NCI-H226 (cell line): ENCODE measurements around the gene AKAP13.
A peak's percentile ranks its signal among the peaks of the same experiment; 100 is the strongest.
"Not testable (repeated sequence)": the region's sequence is repeated elsewhere in the genome, so short reads cannot be mapped to it uniquely, and the experiment has no call there.

Experiments
- DNase-seq: peaks from one replicate; pipeline ENCODE4 v3.0.0-alpha.2; 2015

AKAP13 gene

GRCh38 chr15:85348048-85348766 is 32.2 kb upstream of the AKAP13 start:
- not testable (repeated sequence) for DNase-seq

- not testable (repeated sequence) for DNase-seq
Observed at GRCh38 chr15:85349062-85349461, 31.3 kb upstream of the AKAP13 start.

- no peak for DNase-seq
Observed at GRCh38 chr15:85350395-85350794, 30.0 kb upstream of the AKAP13 start.

GRCh38 chr15:85351501-85351900 is 28.9 kb upstream of the AKAP13 start:
- DNase-seq: not testable (repeated sequence)

- peak; percentile 66 for DNase-seq
Observed at GRCh38 chr15:85351965-85352364, 28.4 kb upstream of the AKAP13 start.

GRCh38 chr15:85353516-85353915 is 26.9 kb upstream of the AKAP13 start:
- no peak for DNase-seq

GRCh38 chr15:85354461-85354860 is 25.9 kb upstream of the AKAP13 start:
- peak; percentile 99 for DNase-seq

GRCh38 chr15:85354948-85355347 is 25.5 kb upstream of the AKAP13 start:
- no peak for DNase-seq

GRCh38 chr15:85356276-85356675 is 24.1 kb upstream of the AKAP13 start:
- peak; percentile 49 for DNase-seq

GRCh38 chr15:85361323-85361722 is 19.1 kb upstream of the AKAP13 start:
- no peak for DNase-seq

- no peak for DNase-seq
Observed at GRCh38 chr15:85362436-85363081, 17.8 kb upstream of the AKAP13 start.

- DNase-seq: no peak
Observed at GRCh38 chr15:85365980-85366379, 14.4 kb upstream of the AKAP13 start.

- DNase-seq: no peak
Observed at GRCh38 chr15:85367741-85368140, 12.7 kb upstream of the AKAP13 start.

- DNase-seq: no peak
Observed at GRCh38 chr15:85374831-85375230, 5.6 kb upstream of the AKAP13 start.

GRCh38 chr15:85377269-85377668 is 3.1 kb upstream of the AKAP13 start:
- no peak for DNase-seq

GRCh38 chr15:85377986-85378385 is 2.4 kb upstream of the AKAP13 start:
- no peak for DNase-seq

- no peak for DNase-seq
Observed at GRCh38 chr15:85379403-85380131, 836 bp upstream of the AKAP13 start.

GRCh38 chr15:85380812-85381642 is 624 bp downstream of the AKAP13 start:
- DNase-seq: peak; percentile 53

GRCh38 chr15:85381850-85382751 is 1.7 kb downstream of the AKAP13 start:
- peak; percentile 32 for DNase-seq

GRCh38 chr15:85382942-85383341 is 2.5 kb downstream of the AKAP13 start:
- peak; percentile 53 for DNase-seq

- DNase-seq: no peak
Observed at GRCh38 chr15:85383470-85384148, 3.2 kb downstream of the AKAP13 start.
